Right renal cortex interstitium (tissue), 3 donors: Measurements from ENCODE around the gene MS4A15. TPM values are rescaled to one million over a fixed set of nuclear protein-coding genes. Genes with fewer than 3 reads are reported as not detected.
"Not testable (repeated sequence)": the region's sequence is repeated elsewhere in the genome, so short reads cannot be mapped to it uniquely, and the experiment has no call there.

ENCODE experiments used
- DNase-seq, 3 donors: peaks; one replicate each; pipeline ENCODE4 v3.0.0-alpha.2; 2013; ENCODE audit warnings: low read depth in 3 of 3, low spot score in 2 of 3
- polyA plus RNA-seq, 3 donors: library from polyadenylated mRNA; unstranded; fragments of 120-200 nt; gene quantifications; one replicate each; pipeline ENCODE4 v1.2.1, GENCODE V29; 2013; ENCODE audit not compliant: insufficient read length in 3 of 3

Gene MS4A15, protein sequence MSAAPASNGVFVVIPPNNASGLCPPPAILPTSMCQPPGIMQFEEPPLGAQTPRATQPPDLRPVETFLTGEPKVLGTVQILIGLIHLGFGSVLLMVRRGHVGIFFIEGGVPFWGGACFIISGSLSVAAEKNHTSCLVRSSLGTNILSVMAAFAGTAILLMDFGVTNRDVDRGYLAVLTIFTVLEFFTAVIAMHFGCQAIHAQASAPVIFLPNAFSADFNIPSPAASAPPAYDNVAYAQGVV
- polyA plus RNA-seq, result not detected

DNA sequence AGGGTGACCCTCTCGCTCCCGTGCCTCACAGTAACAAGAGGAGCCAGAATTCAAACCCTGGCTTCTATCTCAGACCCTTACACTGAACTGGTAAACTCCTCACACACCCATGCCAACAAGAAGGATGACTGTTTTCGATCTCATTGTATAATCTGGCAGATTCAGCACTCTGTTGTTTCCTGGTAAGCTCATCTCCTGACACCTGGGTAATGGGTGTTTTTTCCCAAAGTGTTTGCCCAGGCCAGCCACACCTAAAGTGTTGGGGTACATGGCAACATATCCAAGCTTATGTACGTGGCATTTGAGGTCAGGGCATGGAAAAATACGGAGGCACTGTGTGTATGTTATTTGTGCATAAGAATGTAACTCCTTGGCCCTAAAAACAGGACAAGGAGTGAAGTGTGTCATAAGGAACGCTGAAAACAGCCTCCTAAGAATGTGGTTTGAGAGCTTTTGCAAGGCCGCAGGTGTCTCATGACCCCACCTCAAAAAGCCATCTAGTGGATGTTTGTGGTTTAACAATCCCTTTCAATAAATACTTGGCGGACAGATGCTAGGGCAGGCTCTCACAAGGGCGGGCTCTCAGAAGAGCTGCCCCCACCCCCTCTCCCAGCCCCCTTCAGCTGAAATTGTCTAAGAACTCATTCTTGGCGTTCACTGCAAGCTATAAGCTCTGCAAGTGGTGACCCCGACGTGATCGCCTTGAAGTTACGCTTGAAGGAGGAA lies at the start of gene MS4A15:
Gene MS4A15 (plus strand): TSS at position 561 of the 726 bp plus-strand sequence. CDS start 6,867 bp downstream, outside the sequence.
- no peak for DNase-seq

DNA sequence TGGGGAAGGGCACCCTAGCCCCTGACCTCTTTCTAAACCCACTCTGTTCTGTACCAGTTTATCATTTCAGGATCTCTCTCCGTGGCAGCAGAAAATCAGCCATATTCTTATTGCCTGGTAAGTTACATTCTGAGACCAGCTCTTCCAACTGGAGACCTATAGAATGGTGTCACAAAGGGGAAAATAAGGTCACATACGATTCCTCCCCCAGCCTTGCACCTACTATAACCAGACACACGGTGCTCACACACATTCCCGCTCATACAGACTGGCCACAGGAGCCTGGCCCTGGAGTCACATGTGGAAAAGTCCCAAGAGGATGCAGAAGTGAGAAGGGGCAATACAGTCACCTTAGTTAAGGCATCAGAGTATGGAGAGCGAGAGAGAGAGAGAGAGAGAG lies 49.7 kb upstream of the MS4A15 start:
- DNase-seq, result no peak

DNA sequence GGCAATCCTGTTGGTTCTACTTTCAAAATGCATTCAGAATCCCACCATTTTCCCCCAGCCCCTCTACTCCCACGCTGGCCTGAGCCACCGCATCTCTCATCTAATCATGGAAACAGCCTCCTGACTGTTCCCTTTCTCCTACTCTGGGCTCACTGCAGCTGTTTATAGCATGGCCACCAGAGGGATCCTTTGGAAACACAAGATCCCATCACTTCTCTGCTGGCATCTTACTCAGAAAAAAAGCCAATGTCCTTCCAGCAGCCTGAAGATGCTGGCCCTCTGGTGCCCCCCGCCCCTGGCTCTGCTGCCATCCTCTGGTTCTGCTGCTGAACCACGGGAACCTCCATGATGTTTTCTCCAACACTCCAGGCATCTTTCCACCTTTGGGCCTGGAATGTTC lies 46.2 kb upstream of the MS4A15 start:
- DNase-seq, result no peak

DNA sequence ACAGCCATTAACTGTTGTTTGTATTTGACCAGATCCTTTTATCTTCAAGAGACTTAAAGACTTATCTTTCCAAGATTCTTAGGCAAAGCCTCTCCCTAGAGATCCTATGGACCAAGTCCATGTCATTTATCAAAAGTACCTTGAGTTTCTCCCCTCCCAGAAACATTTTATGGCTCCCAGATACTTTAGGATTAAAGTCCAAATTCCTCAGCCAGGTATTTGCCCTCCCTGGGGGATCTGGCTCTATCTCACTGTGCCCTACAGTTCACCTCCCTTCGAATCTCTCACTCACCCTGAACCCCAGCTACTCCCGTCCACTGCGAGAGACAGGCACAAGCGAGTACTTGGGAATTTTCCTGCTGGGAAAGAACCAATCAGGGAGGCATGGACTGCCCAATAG lies 45.4 kb upstream of the MS4A15 start:
- no peak for DNase-seq

DNA sequence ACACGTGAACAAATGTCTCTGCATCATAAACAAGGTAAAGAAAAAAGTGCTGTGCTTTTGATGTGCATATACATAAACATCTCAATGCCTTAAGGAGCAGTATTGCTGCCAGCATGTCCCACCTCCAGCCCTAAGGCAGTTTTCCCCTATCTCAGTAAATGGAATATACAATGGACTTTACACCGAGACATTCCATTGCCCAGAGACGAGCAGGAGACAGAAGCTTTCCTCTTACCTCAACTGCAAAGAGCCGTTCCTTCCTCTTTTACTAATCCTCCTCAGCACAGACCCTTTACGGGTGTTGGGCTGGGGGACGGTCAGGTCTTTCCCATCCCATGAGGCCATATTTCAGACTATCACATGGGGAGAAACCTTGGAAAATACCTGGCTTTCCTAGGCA lies 43.2 kb upstream of the MS4A15 start:
- DNase-seq, result not testable (repeated sequence)

DNA sequence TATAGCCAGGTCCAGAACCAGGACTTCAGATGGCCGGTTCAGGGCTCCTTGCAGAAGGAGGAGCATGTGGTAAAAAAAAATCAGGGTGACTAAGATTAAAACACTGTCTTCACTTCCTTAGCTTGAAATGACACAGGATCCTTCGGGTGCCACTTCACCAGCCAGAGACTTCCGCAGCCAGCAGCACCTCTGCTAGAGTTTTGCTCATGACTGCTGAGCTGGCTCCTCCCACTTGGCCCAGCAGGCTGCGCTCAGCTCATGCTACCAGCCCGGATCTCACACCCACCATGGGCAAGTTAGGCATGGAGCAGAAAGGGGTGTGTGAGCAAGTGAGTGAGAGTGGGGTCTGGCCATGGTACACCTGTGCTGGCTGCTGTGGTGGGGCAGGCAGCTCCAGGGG lies 38.7 kb upstream of the MS4A15 start:
- no peak for DNase-seq

DNA sequence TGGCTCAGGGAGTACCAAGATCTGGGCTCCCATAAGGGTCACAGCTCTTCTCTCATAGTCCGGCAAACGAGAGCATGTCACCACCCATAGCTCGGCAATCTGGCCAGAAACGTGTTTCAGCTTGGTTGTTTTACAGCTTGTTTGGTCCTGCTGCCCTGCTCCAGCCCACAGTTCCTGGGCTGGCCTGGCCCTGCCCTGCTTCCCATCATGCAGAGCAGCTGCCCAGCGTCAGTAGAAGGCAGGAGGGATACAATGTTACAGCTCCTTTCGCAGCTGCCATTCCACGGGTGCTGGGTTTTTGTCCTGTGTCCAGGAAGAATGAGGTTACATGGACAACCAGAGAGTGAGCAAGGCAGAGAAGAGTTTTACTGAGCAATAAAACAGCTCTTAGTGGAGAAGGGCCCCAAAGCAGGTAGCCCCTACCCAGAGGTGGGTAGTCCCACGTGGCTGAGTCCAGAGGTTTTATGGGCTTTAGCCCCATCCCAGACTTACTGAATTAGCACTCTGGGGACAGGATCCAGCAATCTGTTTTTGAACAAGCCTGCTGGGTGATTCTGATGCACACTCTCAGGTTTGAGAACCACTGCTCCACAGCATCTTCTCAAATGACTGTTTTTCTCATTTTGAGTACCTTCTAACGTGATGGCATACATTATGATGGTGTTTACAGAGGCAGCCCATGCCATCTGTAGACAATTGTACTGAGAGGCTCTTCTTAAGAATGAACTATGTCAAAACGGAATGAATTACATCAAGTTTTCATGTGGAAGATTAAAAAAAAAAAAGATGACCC lies 37.9 kb upstream of the MS4A15 start:
- DNase-seq, result no peak

DNA sequence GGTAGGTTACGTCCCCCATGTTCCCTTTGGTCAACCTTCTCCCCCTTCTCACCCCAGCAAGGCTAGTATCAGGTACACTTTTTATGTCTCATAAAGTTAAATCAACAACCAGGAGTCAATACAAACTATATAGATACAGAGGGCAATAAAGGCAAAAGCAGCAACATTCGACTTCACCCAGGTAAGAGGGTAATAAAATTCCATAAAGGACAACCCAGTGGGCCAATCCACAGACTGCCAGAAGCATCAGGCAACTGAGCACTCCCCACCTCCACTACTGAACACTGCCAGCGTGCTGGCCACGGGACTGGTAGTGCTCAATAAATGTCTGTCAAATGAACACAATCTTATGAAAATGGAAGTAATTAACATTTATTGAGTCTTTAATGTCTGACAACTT lies 37.3 kb upstream of the MS4A15 start:
- DNase-seq, result no peak

DNA sequence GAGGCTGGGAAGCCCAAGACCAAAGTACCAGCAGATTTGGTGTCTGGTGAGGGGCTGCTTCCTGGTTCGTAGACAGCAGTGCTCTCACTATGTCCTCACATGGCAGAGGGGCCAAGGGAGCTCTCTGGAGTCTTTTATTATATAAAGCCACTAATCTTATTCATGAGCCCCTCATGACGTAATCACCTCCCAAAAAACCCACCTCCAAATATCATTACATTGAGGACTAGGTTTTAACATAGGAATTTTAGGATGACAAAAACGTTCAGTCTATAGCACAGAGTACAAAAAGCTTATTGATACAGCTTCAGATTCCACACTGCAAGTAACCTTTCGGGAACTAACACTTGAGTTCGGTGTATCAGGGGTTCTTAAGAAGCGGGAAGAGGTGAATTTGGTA lies 36.2 kb upstream of the MS4A15 start:
- no peak for DNase-seq

DNA sequence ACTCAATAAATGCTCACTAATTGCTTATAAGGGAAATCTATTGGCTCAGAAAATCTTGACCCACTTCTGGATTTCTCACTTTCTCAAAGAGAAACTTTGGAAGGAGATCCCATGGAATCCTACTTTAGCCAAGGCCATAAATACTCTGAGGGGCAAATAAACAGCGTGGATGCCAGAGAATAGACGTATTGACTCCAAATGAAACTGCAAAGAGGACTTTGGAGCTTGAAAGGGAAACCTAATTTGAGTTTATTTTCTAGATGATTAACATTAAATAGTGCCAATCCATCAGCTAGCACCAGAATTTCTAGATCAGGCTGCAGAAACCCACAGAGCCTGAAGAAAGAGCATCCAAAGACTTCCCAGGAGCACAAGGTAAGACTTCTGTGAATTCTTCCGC lies 32.2 kb upstream of the MS4A15 start, which contains the start of gene MS4A18:
Gene MS4A18 (plus strand): TSS at position 301 of the 400 bp plus-strand sequence.
- DNase-seq, result no peak

DNA sequence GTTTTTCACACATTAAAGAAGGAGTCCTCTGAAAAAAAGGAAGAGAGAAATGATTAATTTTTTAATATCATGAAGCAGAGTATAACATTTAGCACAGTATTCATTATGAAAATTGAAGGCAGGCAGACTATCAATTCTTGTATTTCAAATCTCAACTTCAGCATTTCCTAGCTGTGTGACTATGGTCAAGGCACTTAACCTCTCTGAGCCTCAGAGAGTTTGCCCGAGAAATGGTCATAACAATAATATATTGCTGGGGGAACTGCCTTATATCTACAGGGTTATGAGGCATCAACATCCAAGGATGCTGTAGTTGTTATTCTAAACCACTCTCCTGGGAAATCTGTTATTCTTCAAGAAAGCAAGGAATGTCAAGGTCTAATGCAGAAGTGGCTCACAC lies 31.1 kb upstream of the MS4A15 start:
- DNase-seq, result no peak

DNA sequence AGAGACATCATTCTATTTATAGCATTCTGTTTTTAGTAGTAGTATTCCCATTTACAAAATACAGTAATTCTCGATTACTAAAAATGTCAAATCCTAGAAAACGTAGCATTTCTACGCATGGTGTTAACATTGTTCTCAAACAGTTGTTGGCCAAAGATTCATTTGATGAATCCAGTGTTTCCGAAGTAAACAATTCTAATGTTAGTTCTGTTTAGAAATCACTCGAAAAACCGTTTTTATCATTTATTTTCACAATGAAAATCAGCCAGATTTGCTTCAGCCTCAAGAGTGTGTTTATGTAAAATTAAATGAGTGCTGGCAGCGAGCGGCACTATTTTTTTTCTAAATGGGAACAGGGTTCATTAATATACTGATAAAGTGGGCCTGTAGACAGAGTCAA lies 25.1 kb upstream of the MS4A15 start:
- DNase-seq, result no peak

DNA sequence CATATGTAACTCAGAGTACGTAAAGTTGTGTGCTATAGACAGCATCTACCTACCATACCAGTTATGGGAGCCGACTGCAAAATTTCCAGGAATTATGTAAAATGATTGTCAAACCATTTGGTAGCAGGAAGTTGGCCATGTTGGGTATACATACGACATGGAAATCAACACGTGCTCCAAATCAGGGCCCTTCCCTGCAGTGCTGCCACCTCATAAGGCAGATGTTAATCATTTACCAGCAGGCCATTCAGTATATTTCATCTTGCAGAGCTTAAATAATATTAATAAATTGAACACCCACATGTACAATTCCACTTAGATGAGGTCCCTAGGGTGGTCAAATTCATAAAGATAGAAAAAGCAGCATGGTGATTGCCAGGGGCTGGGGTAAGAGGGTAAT lies 22.4 kb upstream of the MS4A15 start:
- no peak for DNase-seq

DNA sequence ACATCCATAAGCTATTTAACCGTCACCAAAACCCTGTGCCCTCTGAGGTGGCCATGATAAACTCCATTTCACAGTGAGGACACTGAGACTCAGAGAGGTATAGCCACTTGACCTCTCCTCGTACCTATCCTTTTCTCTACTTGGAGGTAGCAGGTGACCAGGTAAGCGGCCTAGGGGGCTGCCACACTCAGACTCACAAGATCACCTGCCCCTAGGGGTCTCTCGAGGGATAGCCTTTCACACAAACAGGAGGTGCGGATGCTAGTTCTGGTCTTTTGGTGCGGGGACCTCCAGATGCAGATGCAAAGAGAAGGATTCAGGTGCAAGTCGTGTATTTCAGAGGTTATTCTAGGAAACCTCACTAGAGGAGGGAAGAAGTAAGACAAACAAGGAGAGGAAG lies 17.6 kb upstream of the MS4A15 start:
- DNase-seq, result no peak

DNA sequence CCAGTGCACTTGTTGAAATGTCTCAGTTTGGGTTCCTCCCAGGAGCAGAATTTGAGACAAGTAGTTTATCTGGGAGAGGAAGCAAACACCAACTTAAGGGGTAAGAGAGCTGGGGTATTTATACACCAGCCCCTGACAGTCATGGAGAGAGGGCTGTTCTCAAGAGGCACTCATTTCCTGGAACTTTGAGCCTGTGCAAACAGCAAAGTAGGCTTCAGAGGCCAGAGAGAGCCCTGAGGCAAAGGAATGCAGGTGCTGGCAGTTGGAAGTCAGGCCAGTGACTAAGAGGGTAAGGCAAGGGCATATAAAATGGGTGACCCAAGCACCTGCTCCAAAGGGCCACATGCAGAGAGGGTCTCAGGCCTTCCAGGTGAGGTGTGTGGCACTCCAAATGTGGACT lies 16.1 kb upstream of the MS4A15 start:
- no peak for DNase-seq

DNA sequence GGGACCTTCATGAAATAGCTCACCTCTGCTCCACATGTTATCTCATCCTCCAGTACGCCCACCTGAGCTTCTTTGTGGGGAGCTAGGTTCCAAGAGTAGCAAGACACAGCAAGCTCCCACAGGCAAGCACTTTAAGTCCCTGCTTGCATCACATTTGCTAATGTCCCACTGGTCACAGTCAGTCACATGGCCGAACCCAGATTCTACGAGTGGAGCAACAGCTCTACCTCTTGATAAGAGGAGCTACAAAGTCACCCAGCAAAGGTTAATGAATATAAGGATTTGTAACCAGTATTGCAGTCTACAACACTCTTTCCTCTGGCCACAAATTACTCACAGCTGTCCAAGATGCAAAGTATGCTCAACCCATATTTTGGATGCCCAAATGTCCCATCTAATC lies 15.2 kb upstream of the MS4A15 start:
- no peak for DNase-seq

DNA sequence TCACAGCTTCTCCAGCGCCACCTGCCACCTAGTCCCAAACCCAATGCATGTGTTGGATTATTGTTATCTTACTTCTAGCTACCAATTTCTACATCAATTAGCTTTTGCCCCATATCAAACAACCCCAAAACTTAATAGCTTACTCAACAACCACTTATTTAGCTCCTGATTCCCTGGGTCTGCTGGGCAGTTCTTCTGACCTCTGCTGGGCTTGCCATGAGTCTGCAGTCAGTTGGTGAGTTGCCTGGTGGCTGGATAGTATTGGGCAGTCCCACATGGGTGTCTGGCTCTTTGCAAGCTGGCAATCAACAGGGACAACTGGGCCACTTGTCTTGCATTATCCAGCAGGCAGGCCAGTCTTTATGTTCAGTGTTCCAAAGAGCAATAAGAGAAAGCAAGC lies 13.6 kb upstream of the MS4A15 start:
- no peak for DNase-seq

DNA sequence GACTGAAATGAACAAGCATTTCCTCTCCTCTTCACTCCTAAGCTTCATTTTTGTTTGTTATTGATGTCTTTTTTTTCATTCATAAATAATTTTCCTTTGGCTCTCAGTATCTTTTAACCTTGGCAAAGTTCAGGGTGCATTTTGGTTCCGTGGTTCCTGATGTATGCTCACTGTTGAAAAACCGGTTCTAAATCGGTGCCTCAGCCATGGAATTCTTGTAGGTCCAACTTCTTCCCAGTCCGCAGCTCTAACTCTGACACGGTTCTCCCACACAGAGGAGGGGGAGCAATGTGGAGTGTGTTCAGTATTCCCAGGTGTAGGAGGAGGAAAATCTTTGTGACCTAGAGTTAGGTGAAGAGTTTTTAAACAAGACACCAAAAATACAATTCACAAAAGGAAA lies 12.6 kb upstream of the MS4A15 start:
- DNase-seq, result no peak

DNA sequence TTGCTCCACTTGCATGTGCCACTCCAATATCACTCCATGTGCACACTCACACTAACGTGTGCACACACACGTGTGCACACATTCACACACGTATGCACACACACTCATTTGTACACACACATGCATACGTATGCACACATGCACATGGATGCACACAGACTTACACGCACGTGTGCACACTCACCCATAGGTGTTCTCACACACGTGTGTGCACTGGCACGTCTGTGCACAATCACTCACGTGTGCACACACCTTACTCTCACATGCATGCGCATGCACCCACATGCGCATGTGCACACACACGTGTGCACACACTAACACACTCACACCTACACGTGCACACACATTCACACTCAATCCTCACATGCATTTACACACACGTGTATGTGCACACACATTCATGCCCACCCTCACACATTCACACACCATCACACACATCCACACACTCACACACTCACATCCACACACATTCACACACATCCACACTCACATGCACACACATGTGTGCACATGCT lies 9.3 kb upstream of the MS4A15 start:
- no peak for DNase-seq

DNA sequence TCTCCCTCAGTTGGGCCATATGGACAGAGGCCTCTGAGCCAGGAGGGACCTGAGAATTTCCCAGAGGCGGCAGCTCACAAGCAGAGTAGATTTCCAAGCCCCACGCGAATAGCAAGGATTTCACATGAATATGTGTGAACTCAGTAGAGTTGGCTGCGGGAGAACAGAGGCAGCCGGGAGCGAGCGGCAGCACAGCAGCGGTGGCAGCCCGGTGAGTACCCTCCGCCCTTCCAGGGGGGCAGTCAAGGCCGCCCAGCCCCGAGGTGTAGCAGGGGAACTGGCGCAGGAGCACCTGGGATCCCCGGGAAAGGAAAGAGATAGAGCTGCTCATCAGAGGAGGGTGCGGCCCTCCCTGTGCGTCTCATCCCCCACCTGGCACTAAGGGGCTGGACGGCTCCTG lies 8.4 kb upstream of the MS4A15 start:
- DNase-seq, result no peak

DNA sequence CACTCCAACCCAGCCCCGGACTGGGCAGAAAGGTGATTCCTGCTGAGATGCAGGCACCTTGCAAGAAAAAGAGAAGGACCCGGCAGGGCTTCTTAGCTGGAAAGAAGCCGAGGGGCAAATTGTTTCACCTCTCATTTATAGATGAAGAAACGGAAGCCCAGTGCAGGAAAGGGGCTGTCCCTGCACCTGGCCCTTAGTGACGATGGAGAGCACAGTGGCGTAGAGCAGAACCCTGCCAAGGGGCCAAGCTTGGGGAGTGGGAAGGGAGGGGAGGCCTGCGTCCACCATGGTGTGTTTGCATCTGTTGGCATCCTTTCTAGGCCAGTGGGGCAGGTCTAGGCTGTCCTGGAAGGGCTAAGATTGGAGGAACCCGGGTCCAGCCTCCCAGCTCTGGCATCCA lies 7.8 kb upstream of the MS4A15 start:
- no peak for DNase-seq
